ENCODE results near the gene TMEM131L. TPM values are rescaled to one million over a fixed set of nuclear protein-coding genes. Genes with fewer than 3 reads are reported as not detected.

The TMEM131L gene
- polyA plus RNA-seq, 1 donor (not counting 4 experiments of a cell fraction or from before 2014, with no cell fraction given): 10.3 TPM

DNA sequence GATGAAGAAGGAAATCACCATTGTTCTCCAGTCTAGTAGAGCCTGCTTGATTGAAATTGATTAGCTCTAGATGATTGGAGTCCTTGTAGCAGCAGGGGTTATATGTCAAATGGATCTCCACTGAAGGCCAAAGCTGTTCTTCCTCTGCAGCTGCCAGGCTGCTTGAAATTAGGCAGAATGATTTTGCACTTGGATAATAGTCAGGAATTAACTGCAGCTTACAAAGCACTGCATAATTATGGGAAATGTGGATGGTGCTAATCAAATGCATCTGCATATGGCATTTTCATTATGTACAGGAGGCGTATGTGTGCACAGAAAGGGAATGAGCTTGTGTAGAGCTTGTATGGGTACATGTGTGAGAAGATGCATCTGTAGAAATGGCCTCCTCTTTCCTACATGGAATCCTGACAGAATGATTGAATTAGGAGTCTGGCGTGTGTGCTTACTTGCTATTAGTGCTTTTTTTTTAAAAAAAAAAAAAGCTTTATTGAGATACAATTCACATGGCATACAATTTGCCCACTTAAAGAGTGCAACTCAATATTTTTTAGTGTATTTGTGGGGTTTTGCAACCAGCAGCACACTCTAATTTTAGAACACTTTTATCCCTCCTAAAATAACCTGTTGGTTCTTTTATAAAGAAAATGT, 65.9 kb downstream of the TMEM131L start:
- peaks cover 0 to 1% of the 10 kb centered on the region in 2 experiments for H3K36me3 ChIP-seq (ENCODE audit: control insufficient read depth in 2 of 2, extremely low read depth in 1 of 2, insufficient read depth in 2 of 2, low read length in 2 of 2)
- no peak overlapping the region for H3K4me2 ChIP-seq (ENCODE audit: control insufficient read depth, extremely low read depth, insufficient read depth, low read depth, low read length)
- H3K9me3 ChIP-seq (ENCODE audit: control insufficient read depth, low read depth, low read length): no peaks in the 10 kb centered on the region
- no peak overlapping the region for H3K9ac ChIP-seq (ENCODE audit: control insufficient read depth, extremely low read depth, insufficient read depth, low read length)
- dilution Hi-C loops (cut with MboI; ENCODE audit: extremely low pct_ligation_motif_present, low sequenced_read_pairs): no loop called here
- TF ChIP-seq EZH2 (IDR thresholded peaks at IDR 0.05; ENCODE audit: low read length): no peak
- TF ChIP-seq, protein P1, sequence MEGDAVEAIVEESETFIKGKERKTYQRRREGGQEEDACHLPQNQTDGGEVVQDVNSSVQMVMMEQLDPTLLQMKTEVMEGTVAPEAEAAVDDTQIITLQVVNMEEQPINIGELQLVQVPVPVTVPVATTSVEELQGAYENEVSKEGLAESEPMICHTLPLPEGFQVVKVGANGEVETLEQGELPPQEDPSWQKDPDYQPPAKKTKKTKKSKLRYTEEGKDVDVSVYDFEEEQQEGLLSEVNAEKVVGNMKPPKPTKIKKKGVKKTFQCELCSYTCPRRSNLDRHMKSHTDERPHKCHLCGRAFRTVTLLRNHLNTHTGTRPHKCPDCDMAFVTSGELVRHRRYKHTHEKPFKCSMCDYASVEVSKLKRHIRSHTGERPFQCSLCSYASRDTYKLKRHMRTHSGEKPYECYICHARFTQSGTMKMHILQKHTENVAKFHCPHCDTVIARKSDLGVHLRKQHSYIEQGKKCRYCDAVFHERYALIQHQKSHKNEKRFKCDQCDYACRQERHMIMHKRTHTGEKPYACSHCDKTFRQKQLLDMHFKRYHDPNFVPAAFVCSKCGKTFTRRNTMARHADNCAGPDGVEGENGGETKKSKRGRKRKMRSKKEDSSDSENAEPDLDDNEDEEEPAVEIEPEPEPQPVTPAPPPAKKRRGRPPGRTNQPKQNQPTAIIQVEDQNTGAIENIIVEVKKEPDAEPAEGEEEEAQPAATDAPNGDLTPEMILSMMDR (optimal IDR thresholded peaks at IDR 0.05 in 1 of 3, IDR thresholded peaks at IDR 0.05 in 1 of 3, conservative IDR thresholded peaks at IDR 0.05 in 1 of 3; ENCODE audit: extremely low read depth in 1 of 3, insufficient read depth in 2 of 3, low read length in 3 of 3): no peak
- H3K4me3 ChIP-seq (ENCODE audit: control insufficient read depth in 2 of 3, extremely low read depth in 1 of 3, insufficient read depth in 2 of 3, low read depth in 1 of 3, low read length in 3 of 3): no peak overlapping the region
- H3K27ac ChIP-seq (ENCODE audit: control insufficient read depth, insufficient read depth, low read length): no peak overlapping the region
- FAIRE-seq (no peak), DNase-seq (ENCODE audit: low read depth, low spot score) (no peak)
- no peaks in the 10 kb centered on the region for H3K9me1 ChIP-seq (ENCODE audit: control insufficient read depth, extremely low read depth, insufficient read depth, low read length)
- no peaks in the 10 kb centered on the region for H3K4me1 ChIP-seq (ENCODE audit: control insufficient read depth, extremely low read depth, insufficient read depth, low read length)
- no peaks in the 10 kb centered on the region for H3K79me2 ChIP-seq (ENCODE audit: control insufficient read depth, insufficient read depth, low read length)
- H3K27me3 ChIP-seq (ENCODE audit: control insufficient read depth, extremely low read depth, insufficient read depth, low read length): no peaks in the 10 kb centered on the region
- no peaks in the 10 kb centered on the region for H4K20me1 ChIP-seq (ENCODE audit: control insufficient read depth, extremely low read depth, insufficient read depth, low read length)
- no peak overlapping the region for H2AFZ ChIP-seq (ENCODE audit: control insufficient read depth, low read length)

DNA sequence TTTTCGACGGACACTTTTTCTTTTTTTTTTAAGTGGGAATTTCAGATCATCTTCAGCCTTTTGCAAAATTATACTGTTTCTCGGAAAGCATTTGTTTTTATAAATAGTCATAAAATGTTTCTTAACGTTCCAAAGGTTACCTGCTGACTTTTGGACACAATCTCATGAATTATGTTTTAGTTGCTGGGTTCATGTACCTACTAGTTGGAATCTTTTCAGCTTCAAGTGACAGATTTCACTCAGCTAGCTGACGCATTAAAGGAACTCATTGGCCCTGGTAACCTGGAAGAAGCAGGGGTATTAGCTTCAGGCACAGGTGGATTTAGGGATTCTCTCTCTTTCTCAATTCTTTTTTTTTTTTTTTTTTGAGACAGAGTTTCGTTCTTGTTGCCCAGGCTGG, 66.5 kb downstream of the TMEM131L start:
- no peaks in the 10 kb centered on the region for H3K27me3 ChIP-seq (ENCODE audit: control insufficient read depth, extremely low read depth, insufficient read depth, low read length)
- dilution Hi-C loops (cut with MboI; ENCODE audit: extremely low pct_ligation_motif_present, low sequenced_read_pairs): no loop called here
- TF ChIP-seq EZH2 (IDR thresholded peaks at IDR 0.05; ENCODE audit: low read length): no peak
- TF ChIP-seq, protein P1 (optimal IDR thresholded peaks at IDR 0.05 in 1 of 3, IDR thresholded peaks at IDR 0.05 in 1 of 3, conservative IDR thresholded peaks at IDR 0.05 in 1 of 3; ENCODE audit: extremely low read depth in 1 of 3, insufficient read depth in 2 of 3, low read length in 3 of 3): no peak
- H3K9ac ChIP-seq (ENCODE audit: control insufficient read depth, extremely low read depth, insufficient read depth, low read length): no peak overlapping the region
- FAIRE-seq (no peak), DNase-seq (ENCODE audit: low read depth, low spot score) (no peak)
- no peak overlapping the region for H3K4me3 ChIP-seq (ENCODE audit: control insufficient read depth in 2 of 3, extremely low read depth in 1 of 3, insufficient read depth in 2 of 3, low read depth in 1 of 3, low read length in 3 of 3)
- no peak overlapping the region for H3K4me2 ChIP-seq (ENCODE audit: control insufficient read depth, extremely low read depth, insufficient read depth, low read depth, low read length)
- no peaks in the 10 kb centered on the region for H3K9me3 ChIP-seq (ENCODE audit: control insufficient read depth, low read depth, low read length)
- no peaks in the 10 kb centered on the region for H3K9me1 ChIP-seq (ENCODE audit: control insufficient read depth, extremely low read depth, insufficient read depth, low read length)
- no peaks in the 10 kb centered on the region for H4K20me1 ChIP-seq (ENCODE audit: control insufficient read depth, extremely low read depth, insufficient read depth, low read length)
- H3K27ac ChIP-seq (ENCODE audit: control insufficient read depth, insufficient read depth, low read length): no peak overlapping the region
- H2AFZ ChIP-seq (ENCODE audit: control insufficient read depth, low read length): no peak overlapping the region
- H3K79me2 ChIP-seq (ENCODE audit: control insufficient read depth, insufficient read depth, low read length): no peaks in the 10 kb centered on the region
- no peaks in the 10 kb centered on the region for H3K4me1 ChIP-seq (ENCODE audit: control insufficient read depth, extremely low read depth, insufficient read depth, low read length)
- H3K36me3 ChIP-seq (ENCODE audit: control insufficient read depth in 2 of 2, extremely low read depth in 1 of 2, insufficient read depth in 2 of 2, low read length in 2 of 2): peaks cover 0 to 1% of the 10 kb centered on the region in 2 experiments

Data from keratinocyte (primary cell).